H1 (cell line): ENCODE measurements around the gene CHRNA3. TPM values are rescaled to one million over a fixed set of nuclear protein-coding genes. Genes with fewer than 3 reads are reported as not detected.

Source experiments
- CHD7 ChIP-seq: fragments of 300-600 bp; sonication (generic); IDR thresholded peaks from 2 replicates; pipeline ENCODE4 v1.7.1; 2012; ENCODE audit warnings: low read length, moderate library complexity, mild to moderate bottlenecking, inconsistent platforms; ENCODE audit not compliant: insufficient replicate concordance
- CREB1 ChIP-seq: IDR thresholded peaks from 2 replicates; pipeline ENCODE4 v1.6.1; 2012; ENCODE audit warnings: inconsistent platforms
- CTCF ChIP-seq, 3 experiments: IDR thresholded peaks; 1 replicate in 2 of 3; 2 replicates in 1 of 3; pipeline versions ENCODE4 v1.5.1 to v1.6.1; 2011; ENCODE audit warnings: low read length in 3 of 3, mild to moderate bottlenecking in 3 of 3, inconsistent platforms in 2 of 3, low read depth in 1 of 3, moderate library complexity in 1 of 3; ENCODE audit not compliant: insufficient read depth in 1 of 3; ENCODE audit errors: control extremely low read depth in 1 of 3
- JUN ChIP-seq: IDR thresholded peaks from 2 replicates; pipeline ENCODE4 v1.6.1; 2011; ENCODE audit warnings: low read depth, mild to moderate bottlenecking, improper control_type of control experiment, low read length
- NRF1 ChIP-seq: IDR thresholded peaks from 2 replicates; pipeline ENCODE4 v1.6.1; 2011; ENCODE audit warnings: mild to moderate bottlenecking, low read depth, low read length, improper control_type of control experiment
- PHF8 ChIP-seq: fragments of 200-600 bp; sonication (generic); conservative IDR thresholded peaks from 2 replicates; pipeline ENCODE4 v1.7.1; 2012; ENCODE audit warnings: low read depth, mild to moderate bottlenecking, inconsistent platforms, low read length, moderate library complexity
- SP2 ChIP-seq: IDR thresholded peaks from 2 replicates; pipeline ENCODE4 v1.6.1; 2012; ENCODE audit warnings: mild to moderate bottlenecking, low read length, inconsistent platforms
- SUZ12 ChIP-seq: fragments of 200-600 bp; sonication (generic); IDR thresholded peaks from 2 replicates; pipeline ENCODE4 v1.6.1; 2012; ENCODE audit warnings: mild to moderate bottlenecking, inconsistent platforms, low read length, moderate library complexity, mixed read lengths
- TAF1 ChIP-seq: IDR thresholded peaks from 2 replicates; pipeline ENCODE4 v1.6.1; 2011; ENCODE audit warnings: mild to moderate bottlenecking, low read depth, low read length
- ZNF274 ChIP-seq: IDR thresholded peaks from 2 replicates; pipeline ENCODE4 v1.7.0; 2012; ENCODE audit warnings: low read length, borderline replicate concordance; ENCODE audit errors: extremely low read depth
- polyA plus RNA-seq, 7 experiments: library from polyadenylated mRNA; depleted of rRNA in 3 of 7; stranded (reverse) in 5 of 7; unstranded in 2 of 7; fragments of >200 nt in 5 of 7; fragments of 200-250 nt in 2 of 7; gene quantifications; 1 replicate in 5 of 7; 2 replicates in 1 of 7; 4 replicates in 1 of 7; pipeline versions ENCODE4 v1.2.1 to v1.2.3, GENCODE V29; 2011 to 2013; ENCODE audit warnings: missing spikeins in 2 of 7, mixed read lengths in 2 of 7
- total RNA-seq: library from RNA; stranded (reverse); fragmentation: NEBNext Ultra II Directional; extraction: Animal tissue kit (Norgen Biotek cat#: 25700); gene quantifications from 2 replicates; pipeline ENCODE4 v1.2.1, GENCODE V29; 2021

Gene CHRNA3
- total and polyA plus RNA-seq, 2 of the 8 experiments (the other 6 are each of a cell fraction or from before 2014, with no cell fraction given): 2.1 to 4.7 TPM

GRCh38 chr15:78636378-78636859 is 15.6 kb upstream of the CHRNA3 start (continued):
- TF ChIP-seq CHD7 (no peak), NRF1 (no peak), CREB1 (no peak), JUN (no peak), PHF8 (no peak), SUZ12 (no peak), ZNF274 (no peak), TAF1 (no peak), SP2 (no peak), CTCF (IDR thresholded peaks at IDR 0.05; ENCODE audit: control extremely low read depth in 1 of 3, insufficient read depth in 1 of 3, low read depth in 1 of 3, low read length in 3 of 3) (no peak)
